ENCODE measurements around the gene TMPRSS7.
A peak's percentile ranks its signal among the peaks of the same experiment; 100 is the strongest.

Gene TMPRSS7

GRCh38 chr3:112013058-112013783 lies 21.3 kb upstream of the TMPRSS7 start:
- H3K9ac ChIP-seq (ENCODE audit: low read length in 2 of 2), result peak overlapping the region; percentile 23 to 37
- H3K27ac ChIP-seq (ENCODE audit: low read length), result no peak overlapping the region
- no peaks in the 10 kb centered on the region for H3K9me3 ChIP-seq (ENCODE audit: control insufficient read depth in 2 of 2, low read length in 2 of 2)
- H3K27me3 ChIP-seq (ENCODE audit: control insufficient read depth in 1 of 2, insufficient read depth in 2 of 2, low read length in 2 of 2), result no peaks in the 10 kb centered on the region
- no peaks in the 10 kb centered on the region for H3K36me3 ChIP-seq (ENCODE audit: control insufficient read depth in 2 of 2, insufficient read depth in 2 of 2, low read length in 2 of 2)
- peak overlapping the region in 1 of 2 donors; percentile 54 for H3K4me3 ChIP-seq (ENCODE audit: low read length in 2 of 2)
- peaks cover 5% of the 10 kb centered on the region for H3K4me1 ChIP-seq (ENCODE audit: control insufficient read depth, insufficient read depth, low read length)

DNA sequence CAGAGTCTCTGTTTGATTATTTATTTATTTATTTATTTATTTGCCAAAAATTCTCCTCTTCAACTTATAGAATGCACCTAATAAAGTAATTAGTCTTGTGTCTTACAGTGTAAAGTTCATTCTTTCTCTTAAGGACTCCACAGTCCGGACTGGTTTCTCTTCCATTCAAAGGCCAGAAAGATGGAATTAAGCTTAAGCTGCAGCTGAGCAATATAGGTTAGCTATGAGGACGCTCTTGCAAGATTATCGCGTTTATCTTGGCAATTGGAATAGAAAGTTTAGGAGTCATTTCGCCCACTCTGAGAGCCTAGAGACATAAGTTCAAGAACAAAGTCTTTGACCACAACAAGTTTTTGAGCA lies 20.8 kb upstream of the TMPRSS7 start:
- H3K9ac ChIP-seq (ENCODE audit: low read length in 2 of 2), result no peak overlapping the region
- H3K4me3 ChIP-seq (ENCODE audit: low read length in 2 of 2), result no peak overlapping the region
- no peaks in the 10 kb centered on the region for H3K27me3 ChIP-seq (ENCODE audit: control insufficient read depth in 1 of 2, insufficient read depth in 2 of 2, low read length in 2 of 2)
- H3K27ac ChIP-seq (ENCODE audit: low read length), result no peak overlapping the region
- peaks cover 5% of the 10 kb centered on the region for H3K4me1 ChIP-seq (ENCODE audit: control insufficient read depth, insufficient read depth, low read length)
- H3K9me3 ChIP-seq (ENCODE audit: control insufficient read depth in 2 of 2, low read length in 2 of 2), result no peaks in the 10 kb centered on the region
- H3K36me3 ChIP-seq (ENCODE audit: control insufficient read depth in 2 of 2, insufficient read depth in 2 of 2, low read length in 2 of 2), result no peaks in the 10 kb centered on the region

DNA sequence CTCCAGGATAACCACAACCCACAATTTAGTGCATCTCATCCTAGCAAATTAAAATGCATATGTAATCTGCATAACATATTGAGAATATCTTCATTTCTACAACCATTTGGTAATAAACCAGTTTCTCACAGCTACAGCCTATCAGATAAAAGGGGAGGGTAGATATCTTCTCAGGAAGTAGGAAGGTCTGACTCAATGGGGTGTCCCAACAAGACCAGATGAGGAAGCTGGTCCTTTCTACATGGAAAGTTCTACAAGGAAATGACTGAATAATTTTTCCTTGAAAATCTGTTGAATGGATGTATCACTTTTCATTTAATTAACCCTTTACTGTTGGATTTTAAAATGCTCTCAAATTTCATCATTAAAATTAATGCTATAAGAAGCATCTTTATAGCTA lies 17.4 kb upstream of the TMPRSS7 start:
- H3K9ac ChIP-seq (ENCODE audit: low read length in 2 of 2), result no peak overlapping the region
- no peaks in the 10 kb centered on the region for H3K36me3 ChIP-seq (ENCODE audit: control insufficient read depth in 2 of 2, insufficient read depth in 2 of 2, low read length in 2 of 2)
- H3K9me3 ChIP-seq (ENCODE audit: control insufficient read depth in 2 of 2, low read length in 2 of 2), result no peaks in the 10 kb centered on the region
- H3K27me3 ChIP-seq (ENCODE audit: control insufficient read depth in 1 of 2, insufficient read depth in 2 of 2, low read length in 2 of 2), result no peaks in the 10 kb centered on the region
- no peak overlapping the region for H3K4me3 ChIP-seq (ENCODE audit: low read length in 2 of 2)
- no peak overlapping the region for H3K27ac ChIP-seq (ENCODE audit: low read length)
- H3K4me1 ChIP-seq (ENCODE audit: control insufficient read depth, insufficient read depth, low read length), result peaks cover 3% of the 10 kb centered on the region

DNA sequence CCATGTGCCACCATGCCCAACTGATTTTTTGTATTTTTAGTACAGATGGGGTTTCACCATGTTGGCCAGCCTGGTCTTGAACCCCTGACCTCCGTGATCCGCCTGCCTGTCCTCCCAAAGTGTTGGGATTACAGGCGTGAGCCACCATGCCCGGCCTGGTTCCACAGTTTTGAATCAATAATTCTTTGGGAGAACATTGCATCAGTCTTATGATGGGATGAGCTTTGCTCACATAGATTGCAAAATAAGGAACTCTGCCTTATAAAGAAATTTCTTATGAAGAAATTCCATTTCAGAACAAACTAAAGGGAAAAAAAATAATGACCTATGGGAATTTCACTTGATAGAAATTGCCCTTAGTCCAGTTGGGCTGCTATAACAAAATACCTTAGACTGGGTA lies 15.8 kb upstream of the TMPRSS7 start:
- Histone ChIP-seq H3K4me1 (ENCODE audit: control insufficient read depth, insufficient read depth, low read length) (no peaks in the 10 kb centered on the region), H3K27ac (ENCODE audit: low read length) (no peak overlapping the region), H3K4me3 (ENCODE audit: low read length in 2 of 2) (no peak overlapping the region), H3K9me3 (ENCODE audit: control insufficient read depth in 2 of 2, low read length in 2 of 2) (peaks cover 0 to 3% of the 10 kb centered on the region in 2 donors), H3K9ac (ENCODE audit: low read length in 2 of 2) (no peak overlapping the region), H3K36me3 (ENCODE audit: control insufficient read depth in 2 of 2, insufficient read depth in 2 of 2, low read length in 2 of 2) (no peaks in the 10 kb centered on the region), H3K27me3 (ENCODE audit: control insufficient read depth in 1 of 2, insufficient read depth in 2 of 2, low read length in 2 of 2) (no peaks in the 10 kb centered on the region)

DNA sequence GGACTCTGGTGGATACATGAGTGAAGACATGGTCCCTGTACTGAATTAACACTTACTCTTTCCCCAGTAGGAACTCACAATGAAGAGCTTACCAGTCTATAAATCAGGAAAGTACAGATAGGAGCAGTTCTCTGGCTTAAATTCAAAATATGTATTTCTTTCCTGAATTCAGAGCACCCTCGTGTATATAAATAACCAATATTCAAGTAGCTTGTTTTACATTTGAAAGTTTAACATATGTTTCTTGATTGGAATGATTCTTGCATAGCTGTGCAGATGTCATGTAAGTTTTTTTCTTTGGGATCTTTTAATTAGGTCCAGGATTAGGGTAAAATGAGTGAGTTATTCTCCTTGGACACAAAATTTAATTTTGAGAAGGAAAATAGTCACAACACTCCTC lies 14.8 kb upstream of the TMPRSS7 start:
- H3K4me3 ChIP-seq (ENCODE audit: low read length in 2 of 2), result no peak overlapping the region

GRCh38 chr3:112020674-112021085 lies 13.9 kb upstream of the TMPRSS7 start:
- Histone ChIP-seq H3K4me3 (ENCODE audit: low read length in 2 of 2) (no peak overlapping the region), H3K9me3 (ENCODE audit: control insufficient read depth in 2 of 2, low read length in 2 of 2) (peaks cover 0 to 3% of the 10 kb centered on the region in 2 donors), H3K36me3 (ENCODE audit: control insufficient read depth in 2 of 2, insufficient read depth in 2 of 2, low read length in 2 of 2) (no peaks in the 10 kb centered on the region)

More for the DNA sequence above, 14.8 kb upstream of the TMPRSS7 start:
- H3K27me3 ChIP-seq (ENCODE audit: control insufficient read depth in 1 of 2, insufficient read depth in 2 of 2, low read length in 2 of 2), result no peaks in the 10 kb centered on the region
- H3K9ac ChIP-seq (ENCODE audit: low read length in 2 of 2), result no peak overlapping the region
- H3K36me3 ChIP-seq (ENCODE audit: control insufficient read depth in 2 of 2, insufficient read depth in 2 of 2, low read length in 2 of 2), result no peaks in the 10 kb centered on the region
- H3K9me3 ChIP-seq (ENCODE audit: control insufficient read depth in 2 of 2, low read length in 2 of 2), result peaks cover 0 to 3% of the 10 kb centered on the region in 2 donors
- H3K4me1 ChIP-seq (ENCODE audit: control insufficient read depth, insufficient read depth, low read length), result no peaks in the 10 kb centered on the region
- no peak overlapping the region for H3K27ac ChIP-seq (ENCODE audit: low read length)

GRCh38 chr3:112027142-112027541 lies 7.4 kb upstream of the TMPRSS7 start:
- Histone ChIP-seq H3K9ac (ENCODE audit: low read length in 2 of 2) (no peak overlapping the region), H3K27me3 (ENCODE audit: control insufficient read depth in 1 of 2, insufficient read depth in 2 of 2, low read length in 2 of 2) (no peaks in the 10 kb centered on the region), H3K9me3 (ENCODE audit: control insufficient read depth in 2 of 2, low read length in 2 of 2) (peaks cover 0 to 3% of the 10 kb centered on the region in 2 donors), H3K4me1 (ENCODE audit: control insufficient read depth, insufficient read depth, low read length) (no peaks in the 10 kb centered on the region), H3K36me3 (ENCODE audit: control insufficient read depth in 2 of 2, insufficient read depth in 2 of 2, low read length in 2 of 2) (no peaks in the 10 kb centered on the region), H3K27ac (ENCODE audit: low read length) (no peak overlapping the region), H3K4me3 (ENCODE audit: low read length in 2 of 2) (no peak overlapping the region)

More at GRCh38 chr3:112020674-112021085, 13.9 kb upstream of the TMPRSS7 start:
- no peaks in the 10 kb centered on the region for H3K27me3 ChIP-seq (ENCODE audit: control insufficient read depth in 1 of 2, insufficient read depth in 2 of 2, low read length in 2 of 2)
- no peak overlapping the region for H3K9ac ChIP-seq (ENCODE audit: low read length in 2 of 2)
- no peaks in the 10 kb centered on the region for H3K4me1 ChIP-seq (ENCODE audit: control insufficient read depth, insufficient read depth, low read length)
- no peak overlapping the region for H3K27ac ChIP-seq (ENCODE audit: low read length)

DNA sequence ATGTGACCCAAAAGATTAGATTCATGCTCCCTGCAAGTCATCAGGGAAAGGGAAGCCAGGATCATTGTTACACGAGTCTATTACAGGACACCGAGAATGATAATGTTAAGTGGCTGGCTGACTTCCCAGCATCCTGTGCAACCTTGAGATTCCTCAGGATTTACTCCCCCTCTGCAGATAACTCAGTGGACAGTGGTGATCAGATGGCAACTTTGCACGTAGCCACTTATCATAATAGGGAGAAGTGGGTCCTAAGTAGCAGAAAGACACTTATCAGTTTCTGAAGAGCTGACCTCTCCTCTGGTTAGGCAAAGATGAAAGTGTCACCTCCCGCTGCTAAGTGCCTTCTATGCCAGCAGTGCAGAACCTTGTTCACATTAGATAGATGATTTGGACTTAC lies 6.7 kb upstream of the TMPRSS7 start:
- Histone ChIP-seq H3K36me3 (ENCODE audit: control insufficient read depth in 2 of 2, insufficient read depth in 2 of 2, low read length in 2 of 2) (no peaks in the 10 kb centered on the region), H3K27ac (ENCODE audit: low read length) (no peak overlapping the region), H3K4me1 (ENCODE audit: control insufficient read depth, insufficient read depth, low read length) (no peaks in the 10 kb centered on the region), H3K27me3 (ENCODE audit: control insufficient read depth in 1 of 2, insufficient read depth in 2 of 2, low read length in 2 of 2) (no peaks in the 10 kb centered on the region), H3K9ac (ENCODE audit: low read length in 2 of 2) (no peak overlapping the region), H3K4me3 (ENCODE audit: low read length in 2 of 2) (no peak overlapping the region), H3K9me3 (ENCODE audit: control insufficient read depth in 2 of 2, low read length in 2 of 2) (no peaks in the 10 kb centered on the region)

DNA sequence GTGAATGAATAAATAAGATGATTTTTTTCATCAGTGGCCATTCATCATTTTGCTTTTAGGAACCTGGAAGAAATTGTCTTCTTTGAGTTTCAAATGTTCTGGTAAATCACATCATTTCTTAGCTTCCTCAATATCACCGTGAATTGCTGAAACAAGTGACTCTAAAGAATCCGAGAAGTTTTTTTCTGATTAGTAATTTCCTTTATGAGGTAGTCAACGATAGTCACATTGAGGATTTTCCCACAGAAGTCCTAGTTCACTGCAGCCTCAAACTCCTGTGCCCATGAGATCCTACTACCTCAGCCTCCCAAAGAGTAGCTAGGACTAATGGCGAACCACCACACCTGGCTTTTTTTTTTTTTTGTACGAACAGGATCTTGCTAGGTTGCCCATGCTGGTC lies 3.6 kb upstream of the TMPRSS7 start:
- Histone ChIP-seq H3K4me1 (ENCODE audit: control insufficient read depth, insufficient read depth, low read length) (no peaks in the 10 kb centered on the region), H3K4me3 (ENCODE audit: low read length in 2 of 2) (no peak overlapping the region), H3K9ac (ENCODE audit: low read length in 2 of 2) (no peak overlapping the region), H3K9me3 (ENCODE audit: control insufficient read depth in 2 of 2, low read length in 2 of 2) (no peaks in the 10 kb centered on the region), H3K27me3 (ENCODE audit: control insufficient read depth in 1 of 2, insufficient read depth in 2 of 2, low read length in 2 of 2) (no peaks in the 10 kb centered on the region), H3K27ac (ENCODE audit: low read length) (no peak overlapping the region), H3K36me3 (ENCODE audit: control insufficient read depth in 2 of 2, insufficient read depth in 2 of 2, low read length in 2 of 2) (no peaks in the 10 kb centered on the region)

GRCh38 chr3:112032098-112032731 lies 2.3 kb upstream of the TMPRSS7 start:
- Histone ChIP-seq H3K9ac (ENCODE audit: low read length in 2 of 2) (no peak overlapping the region), H3K27ac (ENCODE audit: low read length) (no peak overlapping the region), H3K4me1 (ENCODE audit: control insufficient read depth, insufficient read depth, low read length) (no peaks in the 10 kb centered on the region), H3K9me3 (ENCODE audit: control insufficient read depth in 2 of 2, low read length in 2 of 2) (no peaks in the 10 kb centered on the region), H3K27me3 (ENCODE audit: control insufficient read depth in 1 of 2, insufficient read depth in 2 of 2, low read length in 2 of 2) (no peaks in the 10 kb centered on the region), H3K4me3 (ENCODE audit: low read length in 2 of 2) (no peak overlapping the region), H3K36me3 (ENCODE audit: control insufficient read depth in 2 of 2, insufficient read depth in 2 of 2, low read length in 2 of 2) (no peaks in the 10 kb centered on the region)

DNA sequence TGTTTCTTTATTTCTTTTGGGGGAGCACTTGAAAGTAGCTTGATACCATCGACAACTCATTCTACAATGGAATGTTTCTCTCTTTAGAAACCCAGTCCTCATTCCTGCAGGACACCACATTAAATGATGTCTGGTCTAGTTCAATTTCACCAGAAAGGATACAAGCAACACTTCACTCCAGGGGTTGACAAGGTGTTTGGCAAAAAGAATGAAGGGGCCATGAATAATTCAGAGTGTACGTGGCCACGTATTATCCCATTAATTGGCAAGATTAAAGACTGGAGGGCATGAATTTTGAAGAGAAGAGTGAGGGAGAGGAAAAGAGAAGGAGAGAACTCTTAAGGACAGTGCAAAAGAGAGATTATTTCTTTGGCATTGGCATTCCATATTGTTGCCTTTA lies 705 bp downstream of the TMPRSS7 start:
- H3K9me3 ChIP-seq (ENCODE audit: control insufficient read depth in 2 of 2, low read length in 2 of 2), result no peaks in the 10 kb centered on the region
- no peak overlapping the region for H3K27ac ChIP-seq (ENCODE audit: low read length)
- H3K4me3 ChIP-seq (ENCODE audit: low read length in 2 of 2), result no peak overlapping the region
- H3K4me1 ChIP-seq (ENCODE audit: control insufficient read depth, insufficient read depth, low read length), result no peaks in the 10 kb centered on the region
- no peaks in the 10 kb centered on the region for H3K36me3 ChIP-seq (ENCODE audit: control insufficient read depth in 2 of 2, insufficient read depth in 2 of 2, low read length in 2 of 2)
- H3K9ac ChIP-seq (ENCODE audit: low read length in 2 of 2), result no peak overlapping the region
- no peaks in the 10 kb centered on the region for H3K27me3 ChIP-seq (ENCODE audit: control insufficient read depth in 1 of 2, insufficient read depth in 2 of 2, low read length in 2 of 2)

Measured in stomach smooth muscle (tissue), 2 donors.